Nephron (organoid): ENCODE measurements around the gene CFAP97D2.

ENCODE experiments used
- H3K27ac Mint-ChIP-seq, 3 experiments: 2 replicates each; pipeline ENCODE4 v1.8.0; 2020; ENCODE audit warnings: mixed read lengths in 3 of 3, mild to moderate bottlenecking in 2 of 3, moderate library complexity in 1 of 3
- H3K27me3 Mint-ChIP-seq: 2 replicates; pipeline ENCODE4 v1.8.0; 2021; ENCODE audit warnings: low read depth, mild to moderate bottlenecking, moderate library complexity, mixed read lengths
- H3K36me3 Mint-ChIP-seq: 2 replicates; pipeline ENCODE4 v1.8.0; 2020; ENCODE audit warnings: low read depth, mixed read lengths
- H3K4me1 Mint-ChIP-seq: 2 replicates; pipeline ENCODE4 v1.8.0; 2020; ENCODE audit warnings: mixed read lengths
- H3K4me3 Mint-ChIP-seq, 3 experiments: 2 replicates each; pipeline ENCODE4 v1.8.0; 2020; ENCODE audit warnings: mild to moderate bottlenecking in 3 of 3, mixed read lengths in 3 of 3, moderate library complexity in 2 of 3
- H3K9me3 Mint-ChIP-seq: 2 replicates; pipeline ENCODE4 v1.8.0; 2020; ENCODE audit warnings: mixed read lengths
- TF ChIP-seq, protein P1 (sequence below), 3 experiments: fragments of 200-600 bp; sonication (generic); IDR thresholded peaks; one replicate each; pipeline ENCODE4 v1.5.0; 2021; ENCODE audit warnings: antibody characterized with exemption in 3 of 3; ENCODE audit not compliant: unreplicated experiment in 3 of 3

CFAP97D2 gene

DNA sequence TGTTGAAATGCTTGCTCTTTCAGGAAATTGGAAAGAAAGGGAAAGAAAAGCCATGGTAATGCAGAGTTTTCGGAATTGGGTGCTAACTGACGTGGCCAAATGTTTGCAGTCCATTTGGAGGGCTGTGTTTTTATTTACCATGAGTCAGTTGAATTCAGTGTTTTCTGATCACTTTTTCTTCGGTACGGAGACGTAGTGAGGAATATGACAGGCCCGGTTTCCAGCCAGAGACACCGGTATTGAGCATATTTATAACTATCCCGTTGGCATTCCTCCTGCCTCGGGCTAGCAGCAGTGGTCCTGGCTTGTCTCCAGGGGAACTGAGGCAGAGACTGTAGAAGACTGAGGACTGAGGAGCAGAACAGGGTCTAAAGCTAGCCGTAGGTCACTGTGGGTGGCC lies 56.6 kb downstream of the CFAP97D2 start:
- peaks cover 20% of the 10 kb centered on the region for H3K4me1 Mint-ChIP-seq
- H3K36me3 Mint-ChIP-seq = peaks cover 23% of the 10 kb centered on the region
- TF ChIP-seq, protein P1, sequence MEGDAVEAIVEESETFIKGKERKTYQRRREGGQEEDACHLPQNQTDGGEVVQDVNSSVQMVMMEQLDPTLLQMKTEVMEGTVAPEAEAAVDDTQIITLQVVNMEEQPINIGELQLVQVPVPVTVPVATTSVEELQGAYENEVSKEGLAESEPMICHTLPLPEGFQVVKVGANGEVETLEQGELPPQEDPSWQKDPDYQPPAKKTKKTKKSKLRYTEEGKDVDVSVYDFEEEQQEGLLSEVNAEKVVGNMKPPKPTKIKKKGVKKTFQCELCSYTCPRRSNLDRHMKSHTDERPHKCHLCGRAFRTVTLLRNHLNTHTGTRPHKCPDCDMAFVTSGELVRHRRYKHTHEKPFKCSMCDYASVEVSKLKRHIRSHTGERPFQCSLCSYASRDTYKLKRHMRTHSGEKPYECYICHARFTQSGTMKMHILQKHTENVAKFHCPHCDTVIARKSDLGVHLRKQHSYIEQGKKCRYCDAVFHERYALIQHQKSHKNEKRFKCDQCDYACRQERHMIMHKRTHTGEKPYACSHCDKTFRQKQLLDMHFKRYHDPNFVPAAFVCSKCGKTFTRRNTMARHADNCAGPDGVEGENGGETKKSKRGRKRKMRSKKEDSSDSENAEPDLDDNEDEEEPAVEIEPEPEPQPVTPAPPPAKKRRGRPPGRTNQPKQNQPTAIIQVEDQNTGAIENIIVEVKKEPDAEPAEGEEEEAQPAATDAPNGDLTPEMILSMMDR (IDR thresholded peaks at IDR 0.05; ENCODE audit: unreplicated experiment in 3 of 3) = no peak
- H3K27ac Mint-ChIP-seq = peak overlapping the region; percentile 86 to 90 (median 88)
- H3K27me3 Mint-ChIP-seq = peaks cover 20% of the 10 kb centered on the region
- H3K4me3 Mint-ChIP-seq = peak overlapping the region; percentile 89 to 98 (median 90)
- H3K9me3 Mint-ChIP-seq = no peaks in the 10 kb centered on the region

DNA sequence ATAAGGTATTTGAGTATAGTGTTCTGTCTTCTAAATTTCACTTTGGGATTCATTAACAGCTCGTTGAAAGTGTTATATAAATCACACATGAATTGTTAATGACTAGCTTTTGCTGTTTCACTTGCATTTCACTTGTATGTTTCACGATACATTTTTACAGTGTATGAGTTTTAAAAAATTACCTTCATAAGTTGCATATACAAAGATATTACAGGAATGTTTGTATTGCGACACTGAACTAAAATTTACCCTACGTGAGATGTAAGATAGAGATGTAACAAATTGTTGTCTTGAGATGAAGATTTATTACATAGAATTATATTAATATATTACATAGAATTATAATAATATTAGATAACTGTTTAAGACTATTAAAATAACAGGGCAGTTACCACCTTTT lies 57.2 kb downstream of the CFAP97D2 start:
- Mint-ChIP-seq H3K4me3 (peak overlapping the region; percentile 89 to 98 (median 90)), H3K27me3 (peaks cover 16% of the 10 kb centered on the region)
- TF ChIP-seq, protein P1 (IDR thresholded peaks at IDR 0.05; ENCODE audit: unreplicated experiment in 3 of 3) = no peak

DNA sequence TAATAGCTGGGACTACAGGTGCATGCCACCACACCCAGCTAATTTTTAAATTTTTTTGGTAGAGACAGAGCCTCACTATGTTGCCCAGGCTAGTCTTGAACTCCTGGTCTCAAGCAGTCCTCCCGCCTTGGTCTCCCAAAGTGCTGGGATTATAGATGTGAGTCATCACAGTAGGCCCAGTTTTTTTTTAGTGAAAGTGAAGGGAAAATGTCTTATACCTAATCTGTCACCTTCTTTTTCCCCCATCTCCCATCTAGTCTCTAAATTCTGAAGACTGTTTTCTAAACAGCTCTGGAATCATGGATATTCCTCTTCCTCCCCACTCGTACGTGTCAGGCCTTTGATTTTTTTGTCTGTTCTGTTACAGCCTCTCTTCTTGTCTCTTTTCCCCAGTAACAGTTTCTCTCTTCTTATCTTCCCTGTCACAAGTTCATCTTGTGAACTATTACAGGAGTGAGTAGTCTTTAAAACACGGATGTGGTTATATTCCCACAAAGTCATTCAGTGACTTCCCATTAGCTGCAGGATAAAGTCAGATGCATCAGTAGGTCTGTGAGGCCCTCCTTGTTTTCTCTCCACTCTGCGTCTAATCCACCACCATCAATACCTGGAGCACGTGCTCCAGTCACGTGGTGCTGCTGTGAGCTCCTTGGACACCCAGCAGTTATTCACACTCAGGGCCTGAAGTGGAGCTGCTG lies 58.5 kb downstream of the CFAP97D2 start:
- peaks cover 4% of the 10 kb centered on the region for H3K27me3 Mint-ChIP-seq
- H3K4me3 Mint-ChIP-seq = peak overlapping the region; percentile 64 to 74 (median 71)
- H3K27ac Mint-ChIP-seq = peak overlapping the region in 1 of 3 experiments; percentile 29
- TF ChIP-seq, protein P1 (IDR thresholded peaks at IDR 0.05; ENCODE audit: unreplicated experiment in 3 of 3) = no peak
- H3K36me3 Mint-ChIP-seq = peaks cover 38% of the 10 kb centered on the region
- H3K9me3 Mint-ChIP-seq = no peaks in the 10 kb centered on the region
- H3K4me1 Mint-ChIP-seq = peaks cover 20% of the 10 kb centered on the region

More for the DNA sequence above, 57.2 kb downstream of the CFAP97D2 start:
- no peaks in the 10 kb centered on the region for H3K9me3 Mint-ChIP-seq
- H3K4me1 Mint-ChIP-seq = peaks cover 20% of the 10 kb centered on the region
- H3K36me3 Mint-ChIP-seq = peaks cover 28% of the 10 kb centered on the region
- peak overlapping the region; percentile 86 to 90 (median 88) for H3K27ac Mint-ChIP-seq

DNA sequence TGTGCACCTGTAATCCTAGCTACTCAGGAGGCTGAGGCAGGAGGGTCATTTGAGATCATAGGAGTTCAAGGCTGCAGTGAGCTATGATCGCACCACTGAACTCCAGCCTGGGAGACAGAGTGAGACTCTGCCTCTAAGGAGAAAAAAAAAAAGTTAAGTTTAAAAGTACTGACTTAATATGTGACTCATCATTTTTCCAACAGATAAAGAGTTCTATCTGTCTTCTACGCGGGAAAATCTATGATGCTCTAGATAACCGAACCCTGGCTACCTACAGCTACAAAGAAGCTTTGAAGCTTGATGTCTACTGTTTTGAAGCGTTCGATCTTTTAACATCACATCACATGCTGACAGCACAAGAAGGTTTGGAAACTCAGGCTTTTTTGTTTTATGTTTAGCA lies 62.9 kb downstream of the CFAP97D2 start:
- Mint-ChIP-seq H3K36me3 (peaks cover 78% of the 10 kb centered on the region), H3K4me3 (no peak overlapping the region), H3K9me3 (no peaks in the 10 kb centered on the region), H3K4me1 (peaks cover 6% of the 10 kb centered on the region), H3K27ac (no peak overlapping the region), H3K27me3 (no peaks in the 10 kb centered on the region)
- TF ChIP-seq, protein P1 (IDR thresholded peaks at IDR 0.05; ENCODE audit: unreplicated experiment in 3 of 3) = no peak

DNA sequence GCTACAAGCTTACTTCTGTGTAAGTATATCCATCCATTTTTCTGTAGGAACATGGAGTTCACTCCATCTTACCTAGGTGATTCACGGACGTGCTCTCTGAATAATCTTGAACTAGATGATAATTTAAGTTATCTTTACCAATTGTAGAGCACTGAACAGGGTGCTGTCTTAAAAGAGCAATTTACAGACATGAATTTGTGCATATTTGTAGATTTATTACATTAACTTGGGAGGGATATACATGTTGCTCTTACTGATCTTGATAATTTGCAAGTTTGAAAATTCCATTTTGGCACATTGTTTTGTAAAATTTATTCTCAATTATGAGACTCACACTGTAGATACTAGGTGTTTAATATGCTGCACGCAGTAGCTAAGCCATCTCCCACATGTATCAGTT lies 64.9 kb downstream of the CFAP97D2 start:
- Mint-ChIP-seq H3K27me3 (no peaks in the 10 kb centered on the region), H3K4me1 (no peaks in the 10 kb centered on the region), H3K27ac (no peak overlapping the region), H3K4me3 (no peak overlapping the region), H3K36me3 (peaks cover 84% of the 10 kb centered on the region), H3K9me3 (no peaks in the 10 kb centered on the region)
- TF ChIP-seq, protein P1 (IDR thresholded peaks at IDR 0.05; ENCODE audit: unreplicated experiment in 3 of 3) = no peak

DNA sequence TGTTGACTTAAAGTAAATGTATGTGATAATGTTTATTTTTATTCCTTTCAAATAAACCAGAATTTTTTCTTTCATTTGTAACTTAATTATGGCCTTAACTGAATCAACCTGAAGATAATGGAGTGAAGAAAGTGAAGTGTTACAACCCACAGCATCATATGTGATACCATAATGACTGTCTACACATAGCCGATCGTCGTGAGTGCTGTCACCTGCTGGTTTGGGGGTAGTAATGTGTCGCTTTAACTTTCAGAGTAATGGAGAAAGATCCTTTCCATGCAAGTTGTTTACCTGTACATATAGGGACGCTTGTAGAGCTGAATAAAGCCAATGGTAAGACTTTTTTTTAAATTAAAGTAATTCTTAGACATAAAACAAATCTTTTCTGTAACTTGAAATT lies 65.6 kb downstream of the CFAP97D2 start:
- Mint-ChIP-seq H3K27me3 (no peaks in the 10 kb centered on the region), H3K36me3 (peaks cover 80% of the 10 kb centered on the region), H3K4me3 (no peak overlapping the region), H3K9me3 (no peaks in the 10 kb centered on the region), H3K4me1 (no peaks in the 10 kb centered on the region), H3K27ac (no peak overlapping the region)
- TF ChIP-seq, protein P1 (IDR thresholded peaks at IDR 0.05; ENCODE audit: unreplicated experiment in 3 of 3) = no peak
